Panc1 (cell line): ENCODE results near the gene SMIM22.

Source experiments
- CTCF ChIP-seq: fragments of 450-650 bp; IDR thresholded peaks from 2 replicates; pipeline ENCODE4 v1.5.1; 2017; ENCODE audit warnings: mild to moderate bottlenecking
- POLR2AphosphoS5 ChIP-seq: IDR thresholded peaks from 2 replicates; pipeline ENCODE4 v1.6.1; 2012; ENCODE audit warnings: mild to moderate bottlenecking, low read depth, low read length, moderate library complexity
- TF ChIP-seq, protein P1 (sequence below), 2 experiments: IDR thresholded peaks; 2 replicates each; pipeline ENCODE4 v1.6.1; 2011 to 2012; ENCODE audit warnings: low read depth in 2 of 2, control low read depth in 1 of 2, low read length in 1 of 2, mild to moderate bottlenecking in 1 of 2, moderate library complexity in 1 of 2; ENCODE audit not compliant: insufficient read depth in 1 of 2

DNA sequence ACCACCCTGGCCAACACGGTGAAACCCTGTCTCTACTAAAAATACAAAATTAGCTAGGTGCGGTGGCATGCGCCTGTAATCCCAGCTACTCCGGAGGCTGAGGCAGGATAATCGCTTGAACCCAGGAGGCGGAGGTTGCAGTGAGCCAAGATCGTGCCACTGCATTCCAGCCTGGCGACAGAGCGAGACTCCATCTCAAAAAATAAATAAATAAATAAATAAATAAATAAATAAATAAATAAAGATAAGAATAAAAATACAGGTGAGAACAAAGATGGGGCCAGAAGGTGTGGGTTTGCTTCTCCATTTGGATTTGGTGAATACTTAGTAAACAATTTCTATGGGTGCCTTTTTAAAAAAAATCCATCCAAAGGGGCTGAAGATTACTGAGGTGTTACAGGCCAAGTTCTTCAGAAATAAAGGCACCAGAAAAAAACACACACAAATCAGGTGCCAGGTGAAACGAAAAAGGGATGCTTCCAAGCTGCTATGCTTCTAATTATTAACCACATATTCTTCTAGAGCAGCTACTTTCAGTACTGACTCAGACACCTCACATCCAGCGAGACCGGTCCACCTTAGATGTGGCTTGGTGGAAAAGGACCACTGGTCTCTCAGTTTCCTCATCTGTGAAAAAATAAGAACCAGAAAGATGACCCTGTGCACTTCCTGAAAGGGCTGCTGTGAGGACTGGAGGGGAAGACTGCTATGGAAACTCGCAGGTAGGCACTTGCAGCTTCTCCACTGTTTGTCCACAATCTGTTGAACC, 42.7 kb downstream of the SMIM22 start:
- TF ChIP-seq CTCF = no peak
- TF ChIP-seq, protein P1, sequence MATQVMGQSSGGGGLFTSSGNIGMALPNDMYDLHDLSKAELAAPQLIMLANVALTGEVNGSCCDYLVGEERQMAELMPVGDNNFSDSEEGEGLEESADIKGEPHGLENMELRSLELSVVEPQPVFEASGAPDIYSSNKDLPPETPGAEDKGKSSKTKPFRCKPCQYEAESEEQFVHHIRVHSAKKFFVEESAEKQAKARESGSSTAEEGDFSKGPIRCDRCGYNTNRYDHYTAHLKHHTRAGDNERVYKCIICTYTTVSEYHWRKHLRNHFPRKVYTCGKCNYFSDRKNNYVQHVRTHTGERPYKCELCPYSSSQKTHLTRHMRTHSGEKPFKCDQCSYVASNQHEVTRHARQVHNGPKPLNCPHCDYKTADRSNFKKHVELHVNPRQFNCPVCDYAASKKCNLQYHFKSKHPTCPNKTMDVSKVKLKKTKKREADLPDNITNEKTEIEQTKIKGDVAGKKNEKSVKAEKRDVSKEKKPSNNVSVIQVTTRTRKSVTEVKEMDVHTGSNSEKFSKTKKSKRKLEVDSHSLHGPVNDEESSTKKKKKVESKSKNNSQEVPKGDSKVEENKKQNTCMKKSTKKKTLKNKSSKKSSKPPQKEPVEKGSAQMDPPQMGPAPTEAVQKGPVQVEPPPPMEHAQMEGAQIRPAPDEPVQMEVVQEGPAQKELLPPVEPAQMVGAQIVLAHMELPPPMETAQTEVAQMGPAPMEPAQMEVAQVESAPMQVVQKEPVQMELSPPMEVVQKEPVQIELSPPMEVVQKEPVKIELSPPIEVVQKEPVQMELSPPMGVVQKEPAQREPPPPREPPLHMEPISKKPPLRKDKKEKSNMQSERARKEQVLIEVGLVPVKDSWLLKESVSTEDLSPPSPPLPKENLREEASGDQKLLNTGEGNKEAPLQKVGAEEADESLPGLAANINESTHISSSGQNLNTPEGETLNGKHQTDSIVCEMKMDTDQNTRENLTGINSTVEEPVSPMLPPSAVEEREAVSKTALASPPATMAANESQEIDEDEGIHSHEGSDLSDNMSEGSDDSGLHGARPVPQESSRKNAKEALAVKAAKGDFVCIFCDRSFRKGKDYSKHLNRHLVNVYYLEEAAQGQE (IDR thresholded peaks at IDR 0.05; ENCODE audit: insufficient read depth in 1 of 2, low read depth in 2 of 2, low read length in 1 of 2) = no peak
- TF ChIP-seq POLR2AphosphoS5 = no peak; the same call in 1 of the 2 replicates
